ENCODE results near the gene CALML4. TPM values are rescaled to one million over a fixed set of nuclear protein-coding genes. Genes with fewer than 3 reads are reported as not detected.

Gene CALML4
- total and polyA plus RNA-seq, 12 donors = 0.28 to 5.9 (median 0.86) TPM

DNA sequence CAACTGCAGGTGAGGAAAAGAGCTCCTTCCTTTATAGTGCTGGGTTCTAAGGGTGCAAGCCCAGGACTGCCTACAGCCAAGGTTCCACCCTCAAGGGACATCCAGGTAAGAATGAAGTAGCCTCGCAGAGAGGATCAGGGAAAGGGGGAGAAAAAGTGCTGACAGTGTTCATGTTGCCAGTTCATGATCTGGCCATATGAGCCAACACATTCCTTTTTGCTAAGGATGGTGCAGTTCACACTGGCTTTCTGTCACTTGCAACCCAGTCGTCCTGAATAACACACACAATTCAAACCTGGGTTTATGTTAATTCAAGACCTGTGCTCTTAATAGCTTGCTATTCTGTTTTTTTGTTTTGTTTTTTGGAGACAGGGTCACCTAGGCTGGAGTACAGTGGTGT lies 15.4 kb upstream of the CALML4 start:
- no peak overlapping the region for H3K4me3 ChIP-seq
- WGBS, 2 donors = 94 to 97% methylated on average over 2 of the region's 2 CpGs
- H3K27me3 ChIP-seq = no peaks in the 10 kb centered on the region
- no peak for DNase-seq
- intact Hi-C loops (cut with DNase I) = no loop called here
- peaks cover 0 to 9% (median 0%) of the 10 kb centered on the region in 9 donors for H3K4me1 ChIP-seq
- TF ChIP-seq CTCF (IDR thresholded peaks at IDR 0.05) = no peak
- H3K27ac ChIP-seq = no peak overlapping the region
- no peak for ATAC-seq
- H3K36me3 ChIP-seq = peaks cover 0 to 21% (median 0%) of the 10 kb centered on the region in 9 donors
- H3K9me3 ChIP-seq = no peaks in the 10 kb centered on the region

DNA sequence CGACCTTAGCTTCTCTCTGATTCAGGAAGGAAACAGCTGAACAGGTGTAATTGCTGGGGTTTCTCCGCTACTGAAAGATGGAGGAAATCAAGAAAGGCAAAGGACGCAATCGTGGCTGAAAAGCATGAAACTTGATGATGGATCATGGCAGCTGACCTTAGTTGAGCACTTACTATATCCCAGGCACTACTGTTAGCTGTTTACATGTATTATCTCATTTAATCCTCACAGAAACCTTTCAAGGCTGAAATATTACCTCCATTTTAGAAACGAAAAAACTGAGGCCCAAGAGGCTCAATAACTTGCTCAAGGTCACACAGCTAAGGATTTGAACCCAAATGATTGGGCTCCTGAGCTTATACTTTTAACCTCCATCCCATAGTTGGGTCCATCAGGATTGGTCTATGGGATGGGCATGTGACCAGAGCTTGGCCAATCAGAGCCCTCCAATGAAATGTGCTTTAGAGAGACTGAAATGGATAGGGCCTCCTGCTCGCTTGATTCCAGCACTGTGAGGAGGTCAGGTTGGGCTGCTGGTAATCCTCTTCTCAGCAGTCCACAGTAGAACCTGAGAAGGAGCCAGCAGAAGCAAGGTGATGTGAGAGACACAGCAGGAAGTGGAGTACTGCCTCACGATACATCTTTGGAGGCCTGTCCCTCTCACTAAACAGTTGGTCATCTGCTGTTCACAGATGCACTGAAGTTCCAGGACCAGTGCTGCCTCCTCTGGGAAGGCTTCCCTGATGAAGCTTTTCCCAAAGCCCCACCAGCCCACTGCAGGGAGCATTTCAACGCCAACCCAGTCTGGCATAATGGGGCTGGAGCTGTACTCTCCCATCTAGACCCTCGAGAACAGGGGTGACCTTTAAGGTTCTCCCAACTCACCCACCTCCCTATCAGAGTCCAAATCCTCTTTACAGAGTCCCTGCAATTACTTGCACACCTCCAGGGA lies 14.0 kb upstream of the CALML4 start:
- ATAC-seq = no peak
- no peak for TF ChIP-seq CTCF (IDR thresholded peaks at IDR 0.05)

DNA sequence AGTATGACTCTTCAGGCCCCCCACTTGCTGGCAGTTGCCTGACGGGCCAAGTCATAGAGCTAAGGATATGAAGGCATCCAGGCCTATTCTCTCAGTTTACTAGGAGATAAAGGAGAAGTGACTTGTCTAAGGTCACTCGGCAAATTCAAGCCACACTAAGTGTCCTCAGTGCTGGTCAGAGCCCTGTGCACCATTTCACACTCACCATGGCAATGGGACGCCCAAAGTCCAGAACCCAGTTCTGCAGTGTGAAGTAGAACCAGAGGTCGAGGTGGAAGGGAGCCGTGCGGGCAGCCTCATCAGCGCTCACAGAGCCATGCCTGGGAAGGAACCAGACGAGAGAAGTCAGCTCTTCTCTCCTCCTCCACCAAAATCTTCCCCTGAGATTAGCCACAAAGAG lies 13.2 kb upstream of the CALML4 start:
- Histone ChIP-seq H3K36me3 (peaks cover 0 to 25% (median 0%) of the 10 kb centered on the region in 9 donors), H3K4me1 (peaks cover 0 to 22% (median 0%) of the 10 kb centered on the region in 9 donors), H3K27me3 (no peaks in the 10 kb centered on the region), H3K27ac (no peak overlapping the region), H3K9me3 (no peaks in the 10 kb centered on the region), H3K4me3 (no peak overlapping the region)
- no peak for DNase-seq
- intact Hi-C loops (cut with DNase I) = loop anchor here in 2 of 10 donors (5.0 to 10.0 kb wide), 2 partner anchors 351 to 354 kb away; no protein-coding TSS in a partner anchor
- no peak for ATAC-seq
- no peak for TF ChIP-seq CTCF (IDR thresholded peaks at IDR 0.05)
- 95 to 97% methylated on average over 8 of the region's 8 CpGs for WGBS, 2 donors

More for the DNA sequence above, 14.0 kb upstream of the CALML4 start:
- Histone ChIP-seq H3K4me1 (peaks cover 0 to 22% (median 0%) of the 10 kb centered on the region in 9 donors), H3K27me3 (no peaks in the 10 kb centered on the region), H3K36me3 (peaks cover 0 to 25% (median 0%) of the 10 kb centered on the region in 9 donors), H3K27ac (no peak overlapping the region), H3K4me3 (no peak overlapping the region), H3K9me3 (no peaks in the 10 kb centered on the region)
- WGBS, 2 donors = 94 to 98% methylated on average over 9 of the region's 9 CpGs
- intact Hi-C loops (cut with DNase I) = loop anchor here in 2 of 10 donors (5.0 to 10.0 kb wide), 2 partner anchors 352 to 354 kb away; no protein-coding TSS in a partner anchor
- DNase-seq = no peak

GRCh38 chr15:68217341-68217740 lies 12.2 kb upstream of the CALML4 start:
- Histone ChIP-seq H3K9me3 (no peaks in the 10 kb centered on the region), H3K27ac (peak overlapping the region in 1 of 10 donors; percentile 6), H3K4me1 (peaks cover 0 to 22% (median 0%) of the 10 kb centered on the region in 9 donors), H3K27me3 (no peaks in the 10 kb centered on the region), H3K36me3 (peaks cover 0 to 25% (median 0%) of the 10 kb centered on the region in 9 donors), H3K4me3 (no peak overlapping the region)
- intact Hi-C loops (cut with DNase I) = loop anchor here in 2 of 10 donors (5.0 to 10.0 kb wide), 2 partner anchors 350 to 353 kb away; no protein-coding TSS in a partner anchor
- no peak for TF ChIP-seq CTCF (IDR thresholded peaks at IDR 0.05)
- peak in 1 of 8 donors; percentile 11 for ATAC-seq
- no peak for DNase-seq
- 45 to 67% methylated on average over 4 of the region's 4 CpGs for WGBS, 2 donors

All from heart right ventricle (tissue), 16 donors.